ENCODE data around the gene AKAP8.

The AKAP8 gene

DNA sequence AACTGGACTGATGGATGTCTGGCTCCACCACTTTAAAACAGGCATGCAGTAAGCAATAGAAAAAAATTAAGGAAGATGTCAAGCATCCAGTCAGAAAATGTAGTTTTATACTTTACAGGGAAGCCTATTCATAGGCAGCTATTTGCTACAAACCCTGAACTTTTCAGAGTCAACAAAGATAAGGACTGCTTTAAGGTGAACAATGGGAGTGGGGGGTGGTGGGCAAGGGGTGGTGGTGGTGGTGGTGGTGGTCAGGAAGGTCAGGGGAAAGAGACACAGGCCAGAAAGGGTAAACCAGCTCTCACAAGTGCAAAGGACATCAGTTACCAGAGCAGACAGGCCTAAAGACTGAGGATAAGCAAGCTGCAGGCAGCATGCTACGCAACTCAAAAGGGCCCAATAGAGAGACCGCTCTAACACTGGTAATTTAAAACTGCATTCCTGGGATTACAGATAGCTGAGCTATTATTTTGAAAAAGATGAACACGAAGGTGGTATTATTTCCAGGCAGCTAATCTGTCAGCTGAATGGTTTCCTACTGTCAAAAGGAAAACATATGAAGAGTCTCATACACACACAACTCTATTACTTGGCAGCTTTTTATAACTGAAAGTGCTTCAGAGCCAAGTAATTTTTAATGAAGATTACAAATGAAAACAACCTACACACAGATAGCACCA, 62.1 kb downstream of the AKAP8 start:
- ChIA-PET CTCF (interaction anchor here (0.8 to 2.2 kb wide), 11 partner anchors 13 to 101 kb away, joined by 3 to 8 read pairs (median 4); partner anchors contain the start of gene AKAP8L), POLR2A (interaction anchor here (0.6 to 1.3 kb wide), 4 partner anchors 9 to 63 kb away, joined by 3 to 7 read pairs (median 4); partner anchors contain the start of gene AKAP8)
- no peak for TF ChIP-seq CTCF (IDR thresholded peaks at IDR 0.05; ENCODE audit: control extremely low read depth, extremely low read depth, low read depth, missing control alignments)
- no peak for DNase-seq (ENCODE audit: extremely low spot score)

DNA sequence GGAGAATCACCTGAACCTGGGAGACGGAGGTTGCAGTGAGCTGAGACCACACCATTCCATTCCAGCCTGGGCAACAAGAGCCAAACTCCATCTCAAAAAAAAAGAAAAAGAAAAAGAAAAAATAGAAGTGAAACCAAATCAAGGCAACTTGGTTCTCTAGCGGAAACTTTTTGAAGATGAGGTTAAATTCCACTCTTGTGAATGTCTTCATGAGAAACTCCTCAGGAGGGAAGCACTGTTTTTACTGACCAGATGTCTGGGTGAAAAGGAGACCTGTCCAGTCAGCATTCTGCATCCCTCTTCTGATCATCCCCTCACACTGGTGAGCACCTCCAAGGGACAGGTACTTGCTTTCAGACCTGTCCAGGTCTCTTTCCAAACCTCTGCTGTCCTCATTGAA, 63.1 kb downstream of the AKAP8 start:
- ChIA-PET CTCF (interaction anchor here (0.8 to 2.2 kb wide), 9 partner anchors 13 to 102 kb away, joined by 3 to 8 read pairs (median 4); partner anchors contain the start of gene AKAP8L), POLR2A (interaction anchor here (0.6 to 1.3 kb wide), 3 partner anchors 10 to 64 kb away, joined by 3 to 7 read pairs (median 5); partner anchors contain the start of gene AKAP8)
- DNase-seq (ENCODE audit: extremely low spot score), result peak; percentile 55
- TF ChIP-seq CTCF (IDR thresholded peaks at IDR 0.05; ENCODE audit: control extremely low read depth, extremely low read depth, low read depth, missing control alignments), result no peak

GRCh38 chr19:15315101-15315500, 64.5 kb downstream of the AKAP8 start:
- ChIA-PET CTCF (interaction anchor here (0.9 to 1.1 kb wide), 2 partner anchors 12 to 19 kb away, joined by 3 read pairs; no protein-coding TSS in a partner anchor), POLR2A (no interaction called here)
- no peak for DNase-seq (ENCODE audit: extremely low spot score)
- TF ChIP-seq CTCF (IDR thresholded peaks at IDR 0.05; ENCODE audit: control extremely low read depth, extremely low read depth, low read depth, missing control alignments), result no peak

GRCh38 chr19:15313649-15314279, 65.8 kb downstream of the AKAP8 start:
- ChIA-PET POLR2A (no interaction called here), CTCF (interaction anchor here (0.9 kb wide), 1 partner anchor 11 kb away, joined by 4 read pairs; no protein-coding TSS in a partner anchor)
- no peak for TF ChIP-seq CTCF (IDR thresholded peaks at IDR 0.05; ENCODE audit: control extremely low read depth, extremely low read depth, low read depth, missing control alignments)
- DNase-seq (ENCODE audit: extremely low spot score), result no peak

GRCh38 chr19:15307169-15307568, 72.4 kb downstream of the AKAP8 start:
- no peak for DNase-seq (ENCODE audit: extremely low spot score)
- no peak for TF ChIP-seq CTCF (IDR thresholded peaks at IDR 0.05; ENCODE audit: control extremely low read depth, extremely low read depth, low read depth, missing control alignments)
- CTCF ChIA-PET, result no interaction called here
- POLR2A ChIA-PET, result no interaction called here

DNA sequence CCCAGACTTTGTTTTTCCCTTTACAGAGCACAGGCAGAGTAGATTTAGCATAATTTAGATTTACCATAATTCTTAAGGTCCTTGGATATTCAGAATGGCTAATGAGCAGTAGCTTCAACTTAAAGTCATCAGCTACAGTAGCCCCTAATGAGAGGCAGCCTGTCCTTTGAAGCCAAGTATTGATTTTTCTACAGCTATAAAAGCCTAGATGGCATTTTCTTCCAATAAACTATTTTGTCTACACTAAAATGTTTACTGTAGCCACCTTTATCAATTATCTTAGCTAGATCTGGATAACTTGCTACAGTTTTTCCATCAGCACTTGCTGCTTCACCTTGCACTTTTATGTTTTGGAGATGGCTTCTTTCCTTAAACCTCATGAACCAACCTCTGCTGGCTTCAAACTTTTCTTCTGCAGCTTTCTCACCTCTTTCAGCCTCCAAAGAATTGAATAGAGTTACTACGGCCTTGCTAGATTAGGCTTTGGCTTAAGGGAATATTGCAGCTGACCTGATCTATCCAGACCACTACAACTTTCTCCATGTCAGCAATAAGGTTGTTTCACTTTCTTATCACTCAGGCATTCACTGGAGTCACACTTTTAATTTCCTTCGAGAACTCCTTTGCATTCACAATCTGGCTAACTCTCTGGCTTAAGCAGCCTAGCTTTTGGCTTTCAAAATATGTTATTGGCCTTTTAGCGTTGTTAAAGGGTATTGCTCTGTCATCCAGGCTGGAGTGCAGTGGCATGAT, 73.8 kb downstream of the AKAP8 start:
- no peak for DNase-seq (ENCODE audit: extremely low spot score)
- CTCF ChIA-PET, result interaction anchor here (1.3 kb wide), 1 partner anchor 28 kb away, joined by 5 read pairs; no protein-coding TSS in a partner anchor
- no peak for TF ChIP-seq CTCF (IDR thresholded peaks at IDR 0.05; ENCODE audit: control extremely low read depth, extremely low read depth, low read depth, missing control alignments)
- POLR2A ChIA-PET, result interaction anchor here (0.6 kb wide), 1 partner anchor 31 kb away, joined by 4 read pairs; no protein-coding TSS in a partner anchor
